K562 (cell line): Measurements from ENCODE around the gene URGCP. TPM values are rescaled to one million over a fixed set of nuclear protein-coding genes. Genes with fewer than 3 reads are reported as not detected.

Source experiments
- ATF1 ChIP-seq, 2 experiments: fragments of 450-650 bp in 1 of 2; IDR thresholded peaks; 2 replicates each; pipeline ENCODE4 v1.6.1; 2016; ENCODE audit warnings: missing compliant biosample characterization in 1 of 2, missing genetic modification characterization in 1 of 2
- BRCA1 ChIP-seq, 2 experiments: fragments of 450-650 bp in 1 of 2; sonication (generic) in 1 of 2; formaldehyde crosslinking in 1 of 2; IDR thresholded peaks; 2 replicates each; pipeline versions ENCODE4 v1.5.0 to v1.6.1; 2017 to 2020; ENCODE audit warnings: mild to moderate bottlenecking in 1 of 2, missing genetic modification reagents in 1 of 2
- C11orf30 ChIP-seq: fragments of 450-650 bp; IDR thresholded peaks from 2 replicates; pipeline ENCODE4 v1.6.1; 2016; ENCODE audit warnings: low read depth, mild to moderate bottlenecking
- CCNT2 ChIP-seq: IDR thresholded peaks from 2 replicates; pipeline ENCODE4 v1.6.1; 2011; ENCODE audit warnings: borderline replicate concordance, low read depth, mild to moderate bottlenecking, moderate library complexity, mixed read lengths, low read length; ENCODE audit not compliant: insufficient read length; ENCODE audit errors: extremely low read depth
- CHAMP1 ChIP-seq: fragments of 450-650 bp; IDR thresholded peaks from 2 replicates; pipeline ENCODE4 v1.6.1; 2016; ENCODE audit warnings: mild to moderate bottlenecking
- MNT ChIP-seq, 2 experiments: fragments of 450-650 bp; conservative IDR thresholded peaks; 2 replicates each; pipeline ENCODE4 v1.6.1; 2017; ENCODE audit warnings: mild to moderate bottlenecking in 2 of 2, moderate library complexity in 2 of 2
- PKNOX1 ChIP-seq: fragments of 450-650 bp; IDR thresholded peaks from 2 replicates; pipeline ENCODE4 v1.6.1; 2016
- POU5F1 ChIP-seq: fragments of 150-350 bp; IDR thresholded peaks from 2 replicates; pipeline ENCODE4 v1.6.1; 2014; ENCODE audit warnings: borderline replicate concordance, low read length, low read depth, mild to moderate bottlenecking; ENCODE audit not compliant: partially characterized antibody
- SMAD2 ChIP-seq: fragments of 150-350 bp; IDR thresholded peaks from 2 replicates; pipeline ENCODE4 v1.6.1; 2014; ENCODE audit warnings: low read depth, mild to moderate bottlenecking, low read length
- TFE3 ChIP-seq: fragments of 450-650 bp; formaldehyde crosslinking; IDR thresholded peaks from 2 replicates; pipeline ENCODE4 v1.4.0; 2020; ENCODE audit warnings: mild to moderate bottlenecking, mixed read lengths
- ZFP36 ChIP-seq: fragments of 150-350 bp; IDR thresholded peaks from 2 replicates; pipeline ENCODE4 v1.6.1; 2018; ENCODE audit warnings: low read length, low read depth; ENCODE audit not compliant: partially characterized antibody
- ZMIZ1 ChIP-seq, 2 experiments: fragments of 150-350 bp in 1 of 2; IDR thresholded peaks; 2 replicates each; pipeline ENCODE4 v1.6.1; 2012 to 2016; ENCODE audit warnings: low read depth in 2 of 2, low read length in 2 of 2, mild to moderate bottlenecking in 1 of 2, moderate library complexity in 1 of 2
- ZNF282 ChIP-seq: sonication (generic); formaldehyde crosslinking; IDR thresholded peaks from 2 replicates; pipeline ENCODE4 v1.8.1; 2023; ENCODE audit warnings: missing genetic modification reagents
- polyA plus RNA-seq, 8 experiments: library from polyadenylated mRNA; depleted of rRNA in 4 of 8; stranded (reverse) in 5 of 8; unstranded in 3 of 8; fragments of >200 nt; fragmentation: Nextera tagmentation in 2 of 8; fragmentation: Illumina TruSeq in 1 of 8; extraction: Ambion mirVana in 2 of 8; extraction: Trizol in 1 of 8; gene quantifications; 2 replicates each; pipeline versions ENCODE4 v1.2.1 to v1.2.3, GENCODE V29; 2011 to 2014; ENCODE audit warnings: inconsistent platforms in 1 of 8, missing spikeins in 1 of 8
- total RNA-seq, 7 experiments: library from RNA; depleted of rRNA in 6 of 7; stranded (reverse); fragments of >200 nt in 6 of 7; fragmentation: Illumina TruSeq in 2 of 7; extraction: Trizol in 2 of 7; gene quantifications; 2 replicates each; pipeline versions ENCODE4 v1.2.1 to v1.2.3, GENCODE V29; 2011 to 2021; ENCODE audit warnings: low replicate concordance in 1 of 7

URGCP gene
- total and polyA plus RNA-seq, 9 of the 15 experiments (the other 6 are each of a cell fraction or from before 2014, with no cell fraction given): 1.7 to 25.8 (median 12.5) TPM

- peak; percentile 87 for TF ChIP-seq TFE3
- TF ChIP-seq CCNT2: peak; percentile 88
- no peak for TF ChIP-seq CHAMP1
- TF ChIP-seq SMAD2: no peak
- TF ChIP-seq BRCA1 (IDR thresholded peaks at IDR 0.05): no peak
- TF ChIP-seq BRCA1 (CRISPR knock-in tag; IDR thresholded peaks at IDR 0.05): no peak
- TF ChIP-seq POU5F1: no peak
- TF ChIP-seq ATF1 (CRISPR knock-in tag; IDR thresholded peaks at IDR 0.05): 0 out of 2 replicates have a peak, but pooled peaks have one; percentile 15
- TF ChIP-seq ATF1 (tag; IDR thresholded peaks at IDR 0.05): peak; percentile 91
- TF ChIP-seq ZNF282 (CRISPR knock-in tag): no peak
- TF ChIP-seq ZMIZ1 (IDR thresholded peaks at IDR 0.05; ENCODE audit: low read depth in 2 of 2, low read length in 2 of 2): no peak
- no peak for TF ChIP-seq PKNOX1
- no peak for TF ChIP-seq ZFP36
- peak; percentile 78 to 91 for TF ChIP-seq MNT (conservative IDR thresholded peaks at IDR 0.05)
- TF ChIP-seq C11orf30: 0 out of 2 replicates have a peak, but pooled peaks have one; percentile 28
Observed at GRCh38 chr7:43925984-43926797, 19.8 kb upstream of the URGCP start, which contains the start of gene UBE2D4 (continued).
